ENCODE measurements around the gene TMEM74B. TPM values are rescaled to one million over a fixed set of nuclear protein-coding genes. Genes with fewer than 3 reads are reported as not detected.

TMEM74B gene
- total and polyA plus RNA-seq, 9 of the 15 experiments (the other 6 are each of a cell fraction or from before 2014, with no cell fraction given), result 0.24 to 19.0 (median 7.5) TPM

DNA sequence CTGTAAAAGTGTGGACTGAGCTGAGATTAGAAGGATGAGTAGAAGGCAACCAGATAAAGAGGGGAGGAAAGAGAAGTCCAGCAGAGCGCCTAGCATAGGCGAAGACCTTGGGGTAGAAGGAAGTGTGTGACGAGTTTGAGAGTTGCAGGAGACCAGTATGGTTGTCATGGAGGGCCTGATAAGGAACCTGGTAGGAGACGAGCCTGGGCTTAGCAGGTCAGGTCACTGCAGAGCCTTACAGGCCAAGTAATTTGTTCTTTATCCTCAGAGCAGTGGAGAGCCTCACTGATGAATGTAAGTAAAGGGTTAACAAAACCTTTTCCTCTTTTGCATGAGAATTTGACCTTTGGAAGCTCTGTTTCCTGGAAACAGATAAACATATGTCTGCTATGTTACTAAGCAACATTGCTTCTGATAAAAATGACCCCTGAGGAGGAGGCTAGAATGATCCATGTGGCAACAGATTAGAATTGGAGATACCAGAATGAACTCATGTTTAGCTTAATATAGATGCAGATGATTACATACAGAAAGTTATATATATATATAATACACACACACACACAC is 2.9 kb upstream of the TMEM74B start (continued):
- TF ChIP-seq CEBPG (CRISPR knock-in tag; IDR thresholded peaks at IDR 0.05) (peak; percentile 26; the same call in 1 of the 2 replicates), CEBPG (tag; conservative IDR thresholded peaks at IDR 0.05 in 1 of 2, IDR thresholded peaks at IDR 0.05 in 1 of 2) (peak; percentile 26 to 68; a peak in 1 of 4 replicates), TAF9B (IDR thresholded peaks at IDR 0.05; ENCODE audit: partially characterized antibody) (peak; percentile 30), ZNF217 (CRISPR knock-in tag; IDR thresholded peaks at IDR 0.05) (no peak), TCF7 (IDR thresholded peaks at IDR 0.05; ENCODE audit: borderline replicate concordance) (no peak), ZNF696 (CRISPR knock-in tag; conservative IDR thresholded peaks at IDR 0.05) (no peak), ZNF76 (CRISPR knock-in tag; IDR thresholded peaks at IDR 0.05; ENCODE audit: borderline replicate concordance) (no peak), MCM7 (IDR thresholded peaks at IDR 0.05) (no peak), ATF7 (IDR thresholded peaks at IDR 0.05) (peak; percentile 72), NBN (IDR thresholded peaks at IDR 0.05; ENCODE audit: low read depth) (peak; percentile 91), TEAD2 (tag; IDR thresholded peaks at IDR 0.05) (no peak)
- TF ChIP-seq, protein P1, sequence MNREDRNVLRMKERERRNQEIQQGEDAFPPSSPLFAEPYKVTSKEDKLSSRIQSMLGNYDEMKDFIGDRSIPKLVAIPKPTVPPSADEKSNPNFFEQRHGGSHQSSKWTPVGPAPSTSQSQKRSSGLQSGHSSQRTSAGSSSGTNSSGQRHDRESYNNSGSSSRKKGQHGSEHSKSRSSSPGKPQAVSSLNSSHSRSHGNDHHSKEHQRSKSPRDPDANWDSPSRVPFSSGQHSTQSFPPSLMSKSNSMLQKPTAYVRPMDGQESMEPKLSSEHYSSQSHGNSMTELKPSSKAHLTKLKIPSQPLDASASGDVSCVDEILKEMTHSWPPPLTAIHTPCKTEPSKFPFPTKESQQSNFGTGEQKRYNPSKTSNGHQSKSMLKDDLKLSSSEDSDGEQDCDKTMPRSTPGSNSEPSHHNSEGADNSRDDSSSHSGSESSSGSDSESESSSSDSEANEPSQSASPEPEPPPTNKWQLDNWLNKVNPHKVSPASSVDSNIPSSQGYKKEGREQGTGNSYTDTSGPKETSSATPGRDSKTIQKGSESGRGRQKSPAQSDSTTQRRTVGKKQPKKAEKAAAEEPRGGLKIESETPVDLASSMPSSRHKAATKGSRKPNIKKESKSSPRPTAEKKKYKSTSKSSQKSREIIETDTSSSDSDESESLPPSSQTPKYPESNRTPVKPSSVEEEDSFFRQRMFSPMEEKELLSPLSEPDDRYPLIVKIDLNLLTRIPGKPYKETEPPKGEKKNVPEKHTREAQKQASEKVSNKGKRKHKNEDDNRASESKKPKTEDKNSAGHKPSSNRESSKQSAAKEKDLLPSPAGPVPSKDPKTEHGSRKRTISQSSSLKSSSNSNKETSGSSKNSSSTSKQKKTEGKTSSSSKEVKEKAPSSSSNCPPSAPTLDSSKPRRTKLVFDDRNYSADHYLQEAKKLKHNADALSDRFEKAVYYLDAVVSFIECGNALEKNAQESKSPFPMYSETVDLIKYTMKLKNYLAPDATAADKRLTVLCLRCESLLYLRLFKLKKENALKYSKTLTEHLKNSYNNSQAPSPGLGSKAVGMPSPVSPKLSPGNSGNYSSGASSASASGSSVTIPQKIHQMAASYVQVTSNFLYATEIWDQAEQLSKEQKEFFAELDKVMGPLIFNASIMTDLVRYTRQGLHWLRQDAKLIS (CRISPR knock-in tag; IDR thresholded peaks at IDR 0.05), result no peak
- TF ChIP-seq, protein P2, sequence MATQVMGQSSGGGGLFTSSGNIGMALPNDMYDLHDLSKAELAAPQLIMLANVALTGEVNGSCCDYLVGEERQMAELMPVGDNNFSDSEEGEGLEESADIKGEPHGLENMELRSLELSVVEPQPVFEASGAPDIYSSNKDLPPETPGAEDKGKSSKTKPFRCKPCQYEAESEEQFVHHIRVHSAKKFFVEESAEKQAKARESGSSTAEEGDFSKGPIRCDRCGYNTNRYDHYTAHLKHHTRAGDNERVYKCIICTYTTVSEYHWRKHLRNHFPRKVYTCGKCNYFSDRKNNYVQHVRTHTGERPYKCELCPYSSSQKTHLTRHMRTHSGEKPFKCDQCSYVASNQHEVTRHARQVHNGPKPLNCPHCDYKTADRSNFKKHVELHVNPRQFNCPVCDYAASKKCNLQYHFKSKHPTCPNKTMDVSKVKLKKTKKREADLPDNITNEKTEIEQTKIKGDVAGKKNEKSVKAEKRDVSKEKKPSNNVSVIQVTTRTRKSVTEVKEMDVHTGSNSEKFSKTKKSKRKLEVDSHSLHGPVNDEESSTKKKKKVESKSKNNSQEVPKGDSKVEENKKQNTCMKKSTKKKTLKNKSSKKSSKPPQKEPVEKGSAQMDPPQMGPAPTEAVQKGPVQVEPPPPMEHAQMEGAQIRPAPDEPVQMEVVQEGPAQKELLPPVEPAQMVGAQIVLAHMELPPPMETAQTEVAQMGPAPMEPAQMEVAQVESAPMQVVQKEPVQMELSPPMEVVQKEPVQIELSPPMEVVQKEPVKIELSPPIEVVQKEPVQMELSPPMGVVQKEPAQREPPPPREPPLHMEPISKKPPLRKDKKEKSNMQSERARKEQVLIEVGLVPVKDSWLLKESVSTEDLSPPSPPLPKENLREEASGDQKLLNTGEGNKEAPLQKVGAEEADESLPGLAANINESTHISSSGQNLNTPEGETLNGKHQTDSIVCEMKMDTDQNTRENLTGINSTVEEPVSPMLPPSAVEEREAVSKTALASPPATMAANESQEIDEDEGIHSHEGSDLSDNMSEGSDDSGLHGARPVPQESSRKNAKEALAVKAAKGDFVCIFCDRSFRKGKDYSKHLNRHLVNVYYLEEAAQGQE (IDR thresholded peaks at IDR 0.05; ENCODE audit: borderline replicate concordance), result peak; percentile 10; the same call in 1 of the 2 replicates
- TF ChIP-seq, protein P2 (CRISPR knock-in tag; IDR thresholded peaks at IDR 0.05; ENCODE audit: low read depth), result no peak
- TF ChIP-seq, protein P3, sequence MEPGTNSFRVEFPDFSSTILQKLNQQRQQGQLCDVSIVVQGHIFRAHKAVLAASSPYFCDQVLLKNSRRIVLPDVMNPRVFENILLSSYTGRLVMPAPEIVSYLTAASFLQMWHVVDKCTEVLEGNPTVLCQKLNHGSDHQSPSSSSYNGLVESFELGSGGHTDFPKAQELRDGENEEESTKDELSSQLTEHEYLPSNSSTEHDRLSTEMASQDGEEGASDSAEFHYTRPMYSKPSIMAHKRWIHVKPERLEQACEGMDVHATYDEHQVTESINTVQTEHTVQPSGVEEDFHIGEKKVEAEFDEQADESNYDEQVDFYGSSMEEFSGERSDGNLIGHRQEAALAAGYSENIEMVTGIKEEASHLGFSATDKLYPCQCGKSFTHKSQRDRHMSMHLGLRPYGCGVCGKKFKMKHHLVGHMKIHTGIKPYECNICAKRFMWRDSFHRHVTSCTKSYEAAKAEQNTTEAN (CRISPR knock-in tag; IDR thresholded peaks at IDR 0.05), result no peak

Measured in K562 (cell line).